GM21390 (cell line): ENCODE data around the gene NFATC2.

ENCODE experiments used
- ATAC-seq: cut with Tn5 transposase; IDR thresholded peaks from one replicate; pipeline ENCODE4 v1.9.1; 2021; ENCODE audit not compliant: unreplicated experiment

The NFATC2 gene

DNA sequence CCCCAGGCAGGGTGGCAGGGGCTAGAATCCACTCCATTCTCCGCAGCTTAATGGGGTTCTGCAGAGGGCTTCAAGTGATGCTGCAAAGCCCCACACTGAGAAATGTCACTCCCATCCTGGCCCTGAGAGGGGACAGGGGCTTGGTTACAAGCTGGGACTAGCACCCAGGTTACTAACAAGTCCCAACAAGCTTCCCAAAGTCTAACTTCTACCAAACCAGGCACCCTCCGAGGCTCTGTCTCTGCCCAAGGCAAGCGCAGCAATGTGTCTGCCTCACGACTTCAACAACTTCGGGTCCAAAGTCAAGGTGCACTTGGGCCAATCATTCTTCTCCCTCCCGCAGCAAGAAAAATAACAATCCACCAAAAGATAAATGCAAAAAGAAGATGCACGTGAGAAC is 45.6 kb downstream of the NFATC2 start:
- ATAC-seq: no peak

- ATAC-seq: no peak
Measured at GRCh38 chr20:51495921-51496545, 46.5 kb downstream of the NFATC2 start.

GRCh38 chr20:51495291-51495690 is 47.2 kb downstream of the NFATC2 start:
- ATAC-seq: no peak

DNA sequence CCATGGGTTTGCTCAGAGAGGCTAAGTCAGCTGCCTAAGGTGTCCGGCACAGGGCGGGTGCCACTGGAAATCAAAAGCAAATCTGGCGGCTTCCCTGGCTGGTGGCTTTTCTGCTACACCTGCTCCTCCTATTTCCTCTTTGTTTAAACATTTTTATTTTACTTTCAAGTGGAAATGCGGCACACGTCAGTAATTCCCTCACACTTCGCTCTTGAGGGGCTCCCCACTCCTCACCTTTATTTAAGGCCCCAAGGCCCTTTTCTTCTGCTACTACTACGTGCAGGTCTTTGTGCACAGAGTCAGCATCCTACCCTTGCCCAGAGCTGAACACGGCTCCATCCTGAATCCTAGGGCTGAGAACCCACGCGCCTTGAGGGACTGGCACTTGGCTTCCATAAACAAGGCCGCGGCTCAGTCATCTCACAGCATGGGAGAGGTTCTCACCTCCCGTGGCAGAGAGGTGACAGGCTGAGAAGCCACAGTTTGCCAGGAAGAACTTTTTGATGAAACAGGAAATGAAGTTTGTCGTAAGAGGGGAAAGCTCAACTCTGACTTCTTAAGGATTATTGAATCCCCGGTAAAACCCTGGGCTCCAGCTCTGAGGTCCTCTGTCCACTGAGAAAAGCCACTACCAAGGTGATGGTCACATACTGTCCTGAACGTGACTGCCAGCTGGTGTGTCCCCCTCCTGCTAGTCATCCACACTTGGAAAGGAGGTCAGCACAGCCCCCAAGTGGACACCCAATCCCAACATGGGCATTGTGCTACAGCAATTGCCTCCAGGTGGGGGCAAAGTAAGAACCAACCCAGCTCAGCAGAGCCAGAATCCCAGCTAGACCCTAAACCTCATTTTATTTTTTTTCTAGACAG is 48.0 kb downstream of the NFATC2 start:
- no peak for ATAC-seq

DNA sequence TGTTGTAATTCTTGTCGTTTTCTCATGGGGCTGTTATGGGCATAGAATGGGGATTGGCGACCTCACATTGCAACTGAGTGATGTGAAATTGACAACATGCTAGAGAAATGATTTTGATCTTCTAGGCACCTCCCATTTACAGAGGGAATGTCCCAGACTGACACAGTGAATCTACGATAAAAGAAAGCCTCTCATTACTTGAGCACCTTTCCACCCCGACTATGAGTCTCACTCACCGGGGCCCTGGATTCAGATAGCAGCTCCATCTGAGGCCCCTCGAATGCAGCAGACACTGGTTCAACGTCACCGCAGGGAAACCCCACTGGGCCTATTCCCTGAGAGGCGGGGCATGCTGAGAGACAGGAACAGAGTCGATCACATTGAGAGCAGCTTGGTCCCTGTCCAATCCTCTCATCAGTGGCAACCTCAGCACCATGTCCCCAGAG is 49.1 kb downstream of the NFATC2 start:
- ATAC-seq: no peak

DNA sequence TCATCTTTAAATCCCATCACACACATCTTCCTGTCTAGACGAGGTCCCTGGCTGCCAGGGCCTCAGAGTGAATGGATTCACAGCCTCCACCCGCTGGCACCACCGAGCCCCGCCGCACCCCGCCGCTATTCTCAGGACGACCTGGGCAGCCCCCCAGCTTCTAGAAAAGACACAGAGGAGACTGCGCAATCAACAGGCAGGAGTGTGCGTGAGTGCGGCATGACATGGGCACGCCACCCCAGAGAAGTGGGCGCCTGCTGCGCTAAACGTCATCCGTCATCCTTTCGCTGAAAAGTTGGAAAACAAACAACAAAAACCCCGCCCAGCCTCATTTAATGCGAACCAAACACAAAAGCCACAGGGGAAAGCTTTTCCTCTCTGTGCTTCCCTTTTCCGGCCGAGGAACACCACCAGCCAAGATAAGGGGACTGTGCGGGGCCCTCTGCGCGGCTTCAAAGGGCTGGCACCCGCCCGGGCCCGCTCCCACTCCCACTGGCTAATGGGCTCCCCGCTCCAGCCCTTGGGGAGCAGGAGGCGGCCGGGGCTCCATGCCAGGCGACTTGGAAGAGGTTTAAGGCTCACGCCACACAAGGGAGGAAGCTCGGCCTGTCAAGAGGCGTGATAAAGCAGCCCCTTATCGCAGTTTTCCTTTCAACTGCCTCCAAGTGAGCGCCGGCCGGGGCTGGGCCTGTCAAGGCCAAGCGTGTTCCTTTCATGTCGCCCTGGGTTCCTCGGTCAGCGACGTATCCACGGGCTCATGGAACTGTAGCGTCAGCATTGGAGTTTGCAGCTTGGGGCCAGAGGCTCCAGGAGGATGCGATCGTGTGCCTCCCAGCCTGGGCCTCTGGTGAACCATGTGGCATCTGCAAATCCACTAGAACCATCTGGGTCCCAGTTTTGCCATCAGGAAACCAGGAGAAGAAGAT is 50.1 kb downstream of the NFATC2 start:
- ATAC-seq: no peak

GRCh38 chr20:51491393-51491792 is 51.1 kb downstream of the NFATC2 start:
- no peak for ATAC-seq

DNA sequence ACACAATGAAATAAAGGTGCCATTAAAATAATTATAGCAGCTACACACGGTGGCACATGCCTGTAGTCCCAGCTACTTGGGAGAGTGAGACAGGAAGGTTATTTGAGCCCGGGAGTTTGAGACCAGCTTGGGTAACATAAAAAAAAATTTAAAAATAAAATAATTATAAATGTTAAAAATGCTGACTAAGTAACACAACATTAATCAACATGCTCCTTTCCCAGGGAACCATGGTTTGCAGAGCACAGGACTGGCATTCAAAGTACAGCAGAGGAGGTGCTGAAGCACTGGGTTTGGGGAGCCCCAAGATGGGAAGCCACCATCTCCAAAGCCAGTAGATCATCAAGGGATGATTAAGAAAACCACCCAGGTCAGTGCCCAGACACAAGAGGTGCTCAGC is 51.9 kb downstream of the NFATC2 start:
- ATAC-seq: no peak

DNA sequence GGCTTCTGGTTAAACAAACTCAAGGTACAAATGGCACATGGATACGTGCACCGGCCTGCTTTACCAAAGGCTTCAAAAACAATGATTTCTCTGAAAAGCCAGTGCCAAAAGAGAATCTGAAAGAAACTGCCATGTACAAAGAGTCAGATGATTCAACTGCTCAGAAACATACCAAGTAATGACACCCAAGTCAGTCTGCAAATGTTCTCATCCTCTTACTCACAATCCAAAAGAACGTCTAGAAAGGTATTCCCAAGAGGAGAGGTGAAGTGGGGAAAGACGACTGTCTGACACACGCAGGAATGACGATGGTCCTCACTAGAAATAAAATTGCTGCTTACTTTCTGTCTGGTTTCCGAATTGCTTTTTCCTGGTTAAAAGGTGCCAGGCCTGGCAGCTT is 52.9 kb downstream of the NFATC2 start:
- no peak for ATAC-seq

GRCh38 chr20:51488331-51488730 is 54.2 kb downstream of the NFATC2 start:
- ATAC-seq: no peak

- ATAC-seq: no peak
Measured at GRCh38 chr20:51487565-51488268, 54.8 kb downstream of the NFATC2 start.

DNA sequence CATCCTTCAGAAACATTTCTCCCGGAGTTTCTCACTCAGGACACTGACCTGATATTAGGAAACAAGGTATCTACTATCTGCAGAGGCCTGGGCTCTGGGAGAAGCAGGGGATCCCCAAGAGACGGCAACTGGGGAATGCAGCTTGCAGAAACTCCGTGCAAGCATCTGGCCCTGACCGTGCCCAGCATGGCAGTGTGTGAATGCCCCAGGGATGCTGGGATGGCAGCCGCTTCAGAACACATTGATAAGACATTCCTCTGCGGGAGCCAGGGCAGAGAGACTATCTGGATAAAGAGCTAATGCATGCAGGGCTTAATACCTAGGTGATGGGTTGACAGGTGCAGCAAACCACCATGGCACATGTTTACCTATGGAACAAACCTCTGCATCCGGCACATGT is 55.4 kb downstream of the NFATC2 start:
- no peak for ATAC-seq

DNA sequence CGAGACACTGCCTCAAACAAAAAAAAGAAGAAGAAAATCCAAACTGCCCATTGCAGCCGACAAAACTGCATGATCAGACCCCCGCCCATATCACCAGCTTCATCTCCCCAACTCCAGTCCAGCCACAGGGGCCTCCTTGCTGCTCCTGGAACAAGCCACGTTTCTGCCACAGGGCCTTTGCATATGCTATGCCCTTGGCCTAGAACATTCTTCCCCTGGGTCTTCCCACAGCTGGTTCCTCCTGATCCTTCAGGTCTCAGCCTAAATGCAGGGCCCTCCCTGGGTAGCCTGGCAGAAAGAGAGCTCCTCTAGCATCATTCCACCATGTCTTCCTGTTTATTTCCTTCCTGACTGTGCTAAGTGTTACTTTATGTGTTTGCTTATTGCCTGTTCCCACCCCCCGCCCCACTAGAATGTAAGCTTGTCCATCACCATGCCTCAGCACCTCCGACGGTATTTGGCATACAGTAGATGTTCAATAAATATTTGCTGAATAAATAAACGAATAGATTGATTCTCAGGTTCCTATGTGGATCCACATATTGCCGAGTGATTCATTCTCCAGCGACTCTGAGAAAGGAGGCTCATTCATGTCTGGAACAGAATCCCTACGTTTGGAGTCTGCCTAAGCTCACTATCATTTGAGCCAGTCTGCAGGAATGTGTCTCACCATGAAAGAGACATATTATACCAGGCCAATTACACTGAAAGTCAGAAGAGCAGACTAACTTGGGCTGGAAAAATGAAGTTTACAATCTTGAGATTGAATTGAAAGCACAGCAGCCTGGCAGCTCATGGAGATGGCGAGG is 56.1 kb downstream of the NFATC2 start:
- no peak for ATAC-seq

GRCh38 chr20:51484831-51485230 is 57.7 kb downstream of the NFATC2 start:
- no peak for ATAC-seq

GRCh38 chr20:51484141-51484815 is 58.2 kb downstream of the NFATC2 start:
- no peak for ATAC-seq

- ATAC-seq: no peak
Measured at GRCh38 chr20:51482836-51483473, 59.6 kb downstream of the NFATC2 start.

GRCh38 chr20:51481341-51481914 is 61.1 kb downstream of the NFATC2 start:
- ATAC-seq: peak; percentile 36

GRCh38 chr20:51480507-51481270 is 61.8 kb downstream of the NFATC2 start:
- ATAC-seq: peak; percentile 77
